ENCODE data around the gene TRIM67. TPM values are rescaled to one million over a fixed set of nuclear protein-coding genes. Genes with fewer than 3 reads are reported as not detected.

Gene TRIM67
- total and polyA plus RNA-seq, 8 donors: 0.03 to 0.18 (median 0.15) TPM; not detected in 5

- Histone ChIP-seq H3K27me3 (peaks cover 0 to 52% (median 3%) of the 10 kb centered on the region in 3 donors), H3K4me3 (no peak overlapping the region), H3K9me3 (peaks cover 0 to 11% (median 6%) of the 10 kb centered on the region in 4 donors), H3K4me1 (peaks cover 5 to 16% (median 10%) of the 10 kb centered on the region in 4 donors), H3K27ac (no peak overlapping the region), H3K36me3 (no peaks in the 10 kb centered on the region)
- TF ChIP-seq EP300 (IDR thresholded peaks at IDR 0.05) (no peak), CTCF (IDR thresholded peaks at IDR 0.05) (no peak), POLR2A (IDR thresholded peaks at IDR 0.05) (no peak), POLR2AphosphoS5 (IDR thresholded peaks at IDR 0.05) (no peak)
- no peak for DNase-seq
- intact Hi-C loops (cut with DNase I; ENCODE audit: low total_unique reads): no loop called here
- 87 to 96% (median 93%) methylated on average over 7 of the region's 7 CpGs for WGBS, 5 donors
Observed at GRCh38 chr1:231188768-231189167, 26.9 kb downstream of the TRIM67 start.

- H3K4me3 ChIP-seq: no peak overlapping the region
- TF ChIP-seq EP300 (IDR thresholded peaks at IDR 0.05) (no peak), CTCF (IDR thresholded peaks at IDR 0.05) (no peak), POLR2AphosphoS5 (IDR thresholded peaks at IDR 0.05) (no peak), POLR2A (IDR thresholded peaks at IDR 0.05) (no peak)
- peak in 1 of 2 donors; percentile 20 for DNase-seq
- H3K27ac ChIP-seq: no peak overlapping the region
- H3K27me3 ChIP-seq: peaks cover 0 to 45% (median 3%) of the 10 kb centered on the region in 3 donors
- H3K4me1 ChIP-seq: peaks cover 5 to 16% (median 10%) of the 10 kb centered on the region in 4 donors
- intact Hi-C loops (cut with DNase I; ENCODE audit: low total_unique reads): no loop called here
- WGBS, 5 donors: 83 to 93% (median 91%) methylated on average over 5 of the region's 5 CpGs
- peaks cover 0 to 11% (median 6%) of the 10 kb centered on the region in 4 donors for H3K9me3 ChIP-seq
- H3K36me3 ChIP-seq: no peaks in the 10 kb centered on the region
Observed at GRCh38 chr1:231189683-231190270, 27.9 kb downstream of the TRIM67 start.

GRCh38 chr1:231190456-231190855 is 28.6 kb downstream of the TRIM67 start:
- H3K4me1 ChIP-seq: peaks cover 5 to 16% (median 11%) of the 10 kb centered on the region in 4 donors
- 91 to 98% (median 96%) methylated on average over 10 of the region's 10 CpGs for WGBS, 5 donors
- peaks cover 0 to 38% (median 3%) of the 10 kb centered on the region in 3 donors for H3K27me3 ChIP-seq
- peaks cover 0 to 11% (median 6%) of the 10 kb centered on the region in 4 donors for H3K9me3 ChIP-seq
- no peak overlapping the region for H3K4me3 ChIP-seq
- no peaks in the 10 kb centered on the region for H3K36me3 ChIP-seq
- intact Hi-C loops (cut with DNase I; ENCODE audit: low total_unique reads): no loop called here
- no peak overlapping the region for H3K27ac ChIP-seq
- no peak for DNase-seq
- TF ChIP-seq POLR2A (IDR thresholded peaks at IDR 0.05): no peak
- no peak for TF ChIP-seq POLR2AphosphoS5 (IDR thresholded peaks at IDR 0.05)
- no peak for TF ChIP-seq CTCF (IDR thresholded peaks at IDR 0.05)
- no peak for TF ChIP-seq EP300 (IDR thresholded peaks at IDR 0.05)

- peaks cover 5 to 16% (median 11%) of the 10 kb centered on the region in 4 donors for H3K4me1 ChIP-seq
- H3K9me3 ChIP-seq: peaks cover 0 to 11% (median 6%) of the 10 kb centered on the region in 4 donors
- H3K4me3 ChIP-seq: no peak overlapping the region
- TF ChIP-seq POLR2AphosphoS5 (IDR thresholded peaks at IDR 0.05) (peak in 1 of 3 donors; percentile 56), CTCF (IDR thresholded peaks at IDR 0.05) (no peak), EP300 (IDR thresholded peaks at IDR 0.05) (no peak)
- H3K27ac ChIP-seq: no peak overlapping the region
- peak; percentile 84 to 90 for DNase-seq
- H3K36me3 ChIP-seq: no peaks in the 10 kb centered on the region
- 20 to 55% (median 30%) methylated on average over 9 to 12 of the region's 12 CpGs for WGBS, 5 donors
- intact Hi-C loops (cut with DNase I; ENCODE audit: low total_unique reads): no loop called here
- H3K27me3 ChIP-seq: peaks cover 0 to 22% (median 3%) of the 10 kb centered on the region in 3 donors
Observed at GRCh38 chr1:231192620-231193163, 30.8 kb downstream of the TRIM67 start.

Data from stomach (tissue), 9 donors.